Hepatocyte (in vitro differentiated cells): ENCODE measurements around the gene CEP164. TPM values are rescaled to one million over a fixed set of nuclear protein-coding genes. Genes with fewer than 3 reads are reported as not detected.

ENCODE experiments used
- DNase-seq: peaks from one replicate; pipeline ENCODE4 v3.0.0-alpha.2; 2016; ENCODE audit warnings: low spot score
- H2AFZ ChIP-seq: fragments of 200-600 bp; sonication (generic); 2 replicates; pipeline ENCODE4 v1.6.0; 2016; ENCODE audit warnings: antibody characterized with exemption, mild to moderate bottlenecking
- H3K27ac ChIP-seq: fragments of 200-600 bp; sonication (generic); 2 replicates; pipeline ENCODE4 v1.5.1; 2016; ENCODE audit warnings: mild to moderate bottlenecking
- H3K27me3 ChIP-seq: fragments of 200-600 bp; sonication (generic); 2 replicates; pipeline ENCODE4 v1.6.1; 2016
- H3K36me3 ChIP-seq: fragments of 200-600 bp; sonication (generic); replicated peaks from 2 replicates; pipeline ENCODE4 v1.5.1; 2016; ENCODE audit warnings: low read depth; ENCODE audit not compliant: insufficient read depth
- H3K4me1 ChIP-seq: fragments of 200-600 bp; sonication (generic); 2 replicates; pipeline ENCODE4 v1.5.1; 2016; ENCODE audit warnings: mild to moderate bottlenecking, moderate library complexity; ENCODE audit not compliant: insufficient read depth
- H3K4me2 ChIP-seq: fragments of 200-600 bp; sonication (generic); 2 replicates; pipeline ENCODE4 v1.6.0; 2016
- H3K4me3 ChIP-seq: fragments of 200-600 bp; sonication (generic); 2 replicates; pipeline ENCODE4 v1.5.1; 2016; ENCODE audit warnings: mild to moderate bottlenecking
- H3K79me2 ChIP-seq: fragments of 200-600 bp; sonication (generic); 2 replicates; pipeline ENCODE4 v1.6.0; 2017; ENCODE audit warnings: mild to moderate bottlenecking
- H3K9me2 ChIP-seq: fragments of 200-600 bp; sonication (generic); replicated peaks from 2 replicates; pipeline ENCODE4 v1.6.0; 2017; ENCODE audit warnings: mild to moderate bottlenecking; ENCODE audit not compliant: insufficient read depth
- H3K9me3 ChIP-seq: fragments of 200-600 bp; sonication (generic); 2 replicates; pipeline ENCODE4 v1.5.1; 2016; ENCODE audit warnings: low read depth, mild to moderate bottlenecking
- H4K20me1 ChIP-seq: fragments of 200-600 bp; sonication (generic); 2 replicates; pipeline ENCODE4 v1.6.0; 2016; ENCODE audit warnings: mild to moderate bottlenecking; ENCODE audit not compliant: insufficient read depth, poor library complexity, severe bottlenecking
- EZH2 ChIP-seq: fragments of 200-600 bp; sonication (generic); IDR thresholded peaks from 2 replicates; pipeline ENCODE4 v1.6.1; 2016; ENCODE audit warnings: antibody characterized with exemption, mild to moderate bottlenecking, borderline replicate concordance
- EZH2phosphoT487 ChIP-seq: fragments of 200-600 bp; sonication (generic); IDR thresholded peaks from one replicate; pipeline ENCODE4 v1.6.1; 2018; ENCODE audit warnings: antibody characterized with exemption, mild to moderate bottlenecking, low read depth, moderate library complexity; ENCODE audit not compliant: unreplicated experiment, severe bottlenecking
- WGBS: methylation state at CpG from one replicate; pipeline ENCODE4 v1.1.6; 2016; ENCODE audit warnings: low lambda C conversion rate; ENCODE audit errors: missing lambda C conversion rate; 5-methylcytosine and 5-hydroxymethylcytosine counted together
- polyA plus RNA-seq: library from polyadenylated mRNA; unstranded; fragments of >200 nt; fragmentation: Nextera tagmentation; extraction: Ambion mirVana; gene quantifications from 2 replicates; pipeline ENCODE4 v1.2.1, GENCODE V29; 2016
- total RNA-seq: library from RNA; depleted of rRNA; stranded (reverse); fragments of >200 nt; gene quantifications from 2 replicates; pipeline ENCODE4 v1.2.3, GENCODE V29; 2014
- TF ChIP-seq, protein P1 (sequence below): fragments of 200-600 bp; sonication (generic); IDR thresholded peaks from 2 replicates; pipeline ENCODE4 v1.5.1; 2016; ENCODE audit warnings: antibody characterized with exemption, mild to moderate bottlenecking; ENCODE audit not compliant: poor library complexity

The CEP164 gene
- total and polyA plus RNA-seq, 2 experiments from 2014 or later = 18.3 to 19.9 TPM

DNA sequence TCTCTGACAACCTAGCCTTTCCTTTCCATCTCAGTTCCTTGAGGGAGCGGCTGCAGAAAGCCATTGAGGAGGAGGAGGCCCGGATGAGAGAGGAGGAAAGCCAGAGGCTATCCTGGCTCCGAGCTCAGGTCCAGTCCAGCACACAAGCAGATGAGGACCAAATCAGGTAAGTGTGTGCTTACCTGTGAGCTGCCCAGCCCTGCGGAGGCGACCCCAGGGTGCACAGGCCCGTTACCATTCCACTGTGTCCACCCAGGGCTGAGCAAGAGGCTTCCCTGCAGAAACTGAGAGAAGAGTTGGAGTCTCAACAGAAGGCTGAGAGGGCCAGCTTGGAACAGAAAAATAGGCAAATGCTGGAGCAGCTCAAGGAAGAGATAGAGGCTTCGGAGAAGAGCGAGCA is 63.1 kb downstream of the CEP164 start:
- DNase-seq = no peak
- Histone ChIP-seq H3K4me1 (no peaks in the 10 kb centered on the region), H3K4me3 (no peak overlapping the region), H4K20me1 (no peaks in the 10 kb centered on the region), H3K79me2 (no peaks in the 10 kb centered on the region), H3K9me3 (no peaks in the 10 kb centered on the region), H3K4me2 (no peak overlapping the region), H2AFZ (no peak overlapping the region), H3K27me3 (no peaks in the 10 kb centered on the region), H3K27ac (no peak overlapping the region), H3K36me3 (no peaks in the 10 kb centered on the region), H3K9me2 (no peaks in the 10 kb centered on the region)
- no peak for TF ChIP-seq EZH2
- no peak for TF ChIP-seq EZH2phosphoT487
- WGBS = 93% methylated on average over 8 of the region's 8 CpGs

DNA sequence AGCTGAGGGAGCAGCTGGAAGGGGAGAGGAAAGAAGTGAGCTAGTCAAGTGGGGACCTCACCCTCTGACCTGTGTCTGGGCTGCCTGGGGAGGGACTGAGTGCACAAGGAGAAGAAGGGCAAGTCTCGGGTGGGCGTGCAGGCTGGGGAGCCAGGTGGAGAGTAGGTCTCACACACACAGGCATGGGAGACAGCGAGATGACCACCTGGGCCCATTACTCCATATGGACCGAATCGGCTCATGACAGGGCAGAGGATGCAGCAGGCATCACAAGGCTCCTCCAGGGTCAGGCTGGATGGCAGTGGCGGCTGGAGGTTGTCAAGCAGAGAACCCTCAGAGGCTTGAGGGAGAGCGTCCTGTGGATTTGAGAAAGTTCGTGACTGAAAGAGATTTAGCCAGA is 63.5 kb downstream of the CEP164 start:
- Histone ChIP-seq H3K79me2 (no peaks in the 10 kb centered on the region), H3K27ac (no peak overlapping the region), H3K36me3 (no peaks in the 10 kb centered on the region), H3K27me3 (no peaks in the 10 kb centered on the region), H2AFZ (no peak overlapping the region), H3K4me1 (no peaks in the 10 kb centered on the region), H3K4me2 (no peak overlapping the region), H3K9me3 (no peaks in the 10 kb centered on the region), H3K9me2 (no peaks in the 10 kb centered on the region), H4K20me1 (no peaks in the 10 kb centered on the region), H3K4me3 (no peak overlapping the region)
- no peak for TF ChIP-seq EZH2phosphoT487
- TF ChIP-seq, protein P1, sequence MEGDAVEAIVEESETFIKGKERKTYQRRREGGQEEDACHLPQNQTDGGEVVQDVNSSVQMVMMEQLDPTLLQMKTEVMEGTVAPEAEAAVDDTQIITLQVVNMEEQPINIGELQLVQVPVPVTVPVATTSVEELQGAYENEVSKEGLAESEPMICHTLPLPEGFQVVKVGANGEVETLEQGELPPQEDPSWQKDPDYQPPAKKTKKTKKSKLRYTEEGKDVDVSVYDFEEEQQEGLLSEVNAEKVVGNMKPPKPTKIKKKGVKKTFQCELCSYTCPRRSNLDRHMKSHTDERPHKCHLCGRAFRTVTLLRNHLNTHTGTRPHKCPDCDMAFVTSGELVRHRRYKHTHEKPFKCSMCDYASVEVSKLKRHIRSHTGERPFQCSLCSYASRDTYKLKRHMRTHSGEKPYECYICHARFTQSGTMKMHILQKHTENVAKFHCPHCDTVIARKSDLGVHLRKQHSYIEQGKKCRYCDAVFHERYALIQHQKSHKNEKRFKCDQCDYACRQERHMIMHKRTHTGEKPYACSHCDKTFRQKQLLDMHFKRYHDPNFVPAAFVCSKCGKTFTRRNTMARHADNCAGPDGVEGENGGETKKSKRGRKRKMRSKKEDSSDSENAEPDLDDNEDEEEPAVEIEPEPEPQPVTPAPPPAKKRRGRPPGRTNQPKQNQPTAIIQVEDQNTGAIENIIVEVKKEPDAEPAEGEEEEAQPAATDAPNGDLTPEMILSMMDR = no peak
- no peak for TF ChIP-seq EZH2
- no peak for DNase-seq
- WGBS = 98% methylated on average over 8 of the region's 8 CpGs

DNA sequence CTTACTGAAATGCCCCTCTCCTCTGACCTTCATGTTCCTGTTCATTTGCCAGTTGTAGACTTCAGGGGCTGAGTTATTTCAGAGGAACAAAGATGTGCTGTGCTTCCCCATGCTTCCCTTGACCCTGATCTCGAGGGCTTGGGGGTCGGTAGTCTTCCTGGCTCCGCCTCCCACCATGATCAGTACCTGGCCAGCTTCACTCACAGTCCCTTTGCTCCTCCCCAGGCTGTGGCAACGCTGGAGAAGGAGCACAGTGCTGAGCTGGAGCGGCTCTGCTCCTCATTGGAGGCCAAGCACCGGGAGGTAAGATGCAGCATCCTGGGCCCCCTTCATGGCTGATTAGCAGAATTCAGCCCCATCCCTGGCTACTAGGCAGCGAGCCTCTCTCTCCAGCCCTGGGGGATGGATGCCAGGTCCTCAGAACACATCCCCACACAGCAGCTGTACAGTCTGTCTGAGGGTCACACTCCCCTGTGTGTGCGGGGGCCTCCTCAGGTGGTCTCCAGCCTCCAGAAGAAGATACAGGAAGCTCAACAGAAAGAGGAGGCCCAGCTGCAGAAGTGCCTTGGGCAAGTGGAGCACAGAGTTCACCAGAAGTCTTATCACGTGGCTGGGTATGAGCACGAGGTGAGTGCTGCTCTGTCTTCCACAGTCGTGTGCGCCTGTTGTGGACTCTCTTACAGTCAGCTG is 64.5 kb downstream of the CEP164 start:
- WGBS = 93% methylated on average over 12 of the region's 12 CpGs
- Histone ChIP-seq H3K79me2 (no peaks in the 10 kb centered on the region), H3K27ac (no peak overlapping the region), H3K9me3 (no peaks in the 10 kb centered on the region), H3K36me3 (no peaks in the 10 kb centered on the region), H4K20me1 (no peaks in the 10 kb centered on the region), H2AFZ (no peak overlapping the region), H3K9me2 (no peaks in the 10 kb centered on the region), H3K4me3 (no peak overlapping the region), H3K4me2 (no peak overlapping the region), H3K4me1 (no peaks in the 10 kb centered on the region), H3K27me3 (no peaks in the 10 kb centered on the region)
- TF ChIP-seq EZH2phosphoT487 (no peak), EZH2 (no peak)
- TF ChIP-seq, protein P1 = no peak
- no peak for DNase-seq

DNA sequence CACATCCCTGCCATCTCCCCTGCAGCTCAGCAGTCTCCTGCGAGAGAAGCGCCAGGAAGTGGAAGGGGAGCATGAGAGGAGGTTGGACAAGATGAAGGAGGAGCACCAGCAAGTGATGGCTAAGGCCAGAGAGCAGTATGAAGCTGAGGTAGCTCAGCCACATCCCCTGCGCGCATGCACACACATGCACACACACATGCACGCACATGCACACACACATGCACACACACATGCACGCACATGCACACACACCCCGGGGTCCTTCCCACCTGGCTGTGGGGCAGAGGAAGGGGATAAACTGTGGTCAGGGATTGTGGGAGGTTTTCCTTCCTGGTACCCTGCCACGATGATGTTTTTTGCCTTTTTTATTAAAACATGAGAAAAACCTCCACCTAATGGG is 65.3 kb downstream of the CEP164 start:
- no peaks in the 10 kb centered on the region for H3K27me3 ChIP-seq
- no peak for DNase-seq
- TF ChIP-seq EZH2phosphoT487 (no peak), EZH2 (no peak)
- TF ChIP-seq, protein P1 = no peak
- H2AFZ ChIP-seq = no peak overlapping the region
- H3K4me2 ChIP-seq = no peak overlapping the region
- H3K9me2 ChIP-seq = no peaks in the 10 kb centered on the region
- H3K4me3 ChIP-seq = no peak overlapping the region
- WGBS = 99% methylated on average over 8 of the region's 8 CpGs
- H3K79me2 ChIP-seq = no peaks in the 10 kb centered on the region
- no peaks in the 10 kb centered on the region for H3K4me1 ChIP-seq
- H3K27ac ChIP-seq = no peak overlapping the region
- no peaks in the 10 kb centered on the region for H3K9me3 ChIP-seq
- no peaks in the 10 kb centered on the region for H4K20me1 ChIP-seq
- H3K36me3 ChIP-seq = no peaks in the 10 kb centered on the region
